ENCODE measurements around the gene TRPV4. TPM values are rescaled to one million over a fixed set of nuclear protein-coding genes. Genes with fewer than 3 reads are reported as not detected.

The TRPV4 gene
- total RNA-seq, 2 experiments from 2014 or later = 2.1 TPM; not detected in 1

- POLR2A ChIA-PET = interaction anchor here (0.8 kb wide), 1 partner anchor 963 kb away, joined by 3 read pairs; no protein-coding TSS in a partner anchor
- no peaks in the 10 kb centered on the region for H3K9me2 ChIP-seq (ENCODE audit: insufficient read depth, low read length)
- H3K9me3 ChIP-seq (ENCODE audit: low read length) = no peaks in the 10 kb centered on the region; the same call in 1 of the 2 replicates
- no peaks in the 10 kb centered on the region for H4K20me1 ChIP-seq (ENCODE audit: insufficient read depth, low read length)
- H2AFZ ChIP-seq (ENCODE audit: low read length) = no peak overlapping the region; the same call in 1 of the 2 replicates
- H3K4me3 ChIP-seq (ENCODE audit: low read depth, low read length, poor library complexity, severe bottlenecking) = peak overlapping the region; percentile 63
- CTCF ChIA-PET (ENCODE audit: unreplicated experiment) = no interaction called here
- peak overlapping the region; percentile 70 for H3K4me2 ChIP-seq (ENCODE audit: low read length)
- H3K4me1 ChIP-seq (ENCODE audit: insufficient read depth, low read length, poor library complexity, severe bottlenecking) = peaks cover 10% of the 10 kb centered on the region
- no peaks in the 10 kb centered on the region; the same call in 1 of the 2 replicates for H3K36me3 ChIP-seq (ENCODE audit: insufficient read depth, low read length)
- intact Hi-C loops (cut with micrococcal nuclease; ENCODE audit: unreplicated experiment) = no loop called here
- H3K79me2 ChIP-seq (ENCODE audit: insufficient read depth, low read depth, low read length) = no peaks in the 10 kb centered on the region
- TF ChIP-seq EZH2phosphoT487 (IDR thresholded peaks at IDR 0.05; ENCODE audit: borderline replicate concordance, low read depth, low read length) = no peak
- TF ChIP-seq CTCF (conservative IDR thresholded peaks at IDR 0.05; ENCODE audit: low read length) = no peak
- DNase-seq (ENCODE audit: low spot score) = no peak
- no TSS peak for BruUV-seq (replicated peaks)
- no peak overlapping the region for H3K27ac ChIP-seq (ENCODE audit: low read depth, low read length, poor library complexity, severe bottlenecking)
These were observed 56.6 kb downstream of the TRPV4 start for GRCh38 chr12:109776624-109777023.

GRCh38 chr12:109775172-109775881 lies 57.9 kb downstream of the TRPV4 start:
- CTCF ChIA-PET (ENCODE audit: unreplicated experiment) = interaction anchor here (0.5 to 0.6 kb wide), 2 partner anchors 44 to 267 kb away, joined by 3 read pairs; no protein-coding TSS in a partner anchor

More at GRCh38 chr12:109775172-109775881, 57.9 kb downstream of the TRPV4 start:
- no peaks in the 10 kb centered on the region; the same call in 1 of the 2 replicates for H3K9me3 ChIP-seq (ENCODE audit: low read length)
- POLR2A ChIA-PET = interaction anchor here (0.7 kb wide), 1 partner anchor 520 kb away, joined by 3 read pairs; no protein-coding TSS in a partner anchor
- peaks cover 10% of the 10 kb centered on the region for H3K4me1 ChIP-seq (ENCODE audit: insufficient read depth, low read length, poor library complexity, severe bottlenecking)
- H2AFZ ChIP-seq (ENCODE audit: low read length) = no peak overlapping the region
- H3K79me2 ChIP-seq (ENCODE audit: insufficient read depth, low read depth, low read length) = no peaks in the 10 kb centered on the region
- H3K27ac ChIP-seq (ENCODE audit: low read depth, low read length, poor library complexity, severe bottlenecking) = no peak overlapping the region
- no peaks in the 10 kb centered on the region for H3K9me2 ChIP-seq (ENCODE audit: insufficient read depth, low read length)
- H4K20me1 ChIP-seq (ENCODE audit: insufficient read depth, low read length) = no peaks in the 10 kb centered on the region
- DNase-seq (ENCODE audit: low spot score) = peak; percentile 62
- no TSS peak for BruUV-seq (replicated peaks)
- intact Hi-C loops (cut with micrococcal nuclease; ENCODE audit: unreplicated experiment) = loop anchor here (1.0 to 2.0 kb wide), 3 partner anchors 178 to 347 kb away; no protein-coding TSS in a partner anchor
- H3K4me2 ChIP-seq (ENCODE audit: low read length) = no peak overlapping the region
- no peaks in the 10 kb centered on the region; the same call in 1 of the 2 replicates for H3K36me3 ChIP-seq (ENCODE audit: insufficient read depth, low read length)
- H3K4me3 ChIP-seq (ENCODE audit: low read depth, low read length, poor library complexity, severe bottlenecking) = no peak overlapping the region
- TF ChIP-seq EZH2phosphoT487 (IDR thresholded peaks at IDR 0.05; ENCODE audit: borderline replicate concordance, low read depth, low read length) = no peak
- peak; percentile 90 for TF ChIP-seq CTCF (conservative IDR thresholded peaks at IDR 0.05; ENCODE audit: low read length)

Data from OCI-LY7 (cell line).